ENCODE data around the gene TBC1D17.
"Not testable (repeated sequence)": the region's sequence is repeated elsewhere in the genome, so short reads cannot be mapped to it uniquely, and the experiment has no call there.

TBC1D17 gene

GRCh38 chr19:49924004-49924880 is 46.7 kb downstream of the TBC1D17 start:
- DNase-seq, result no peak

DNA sequence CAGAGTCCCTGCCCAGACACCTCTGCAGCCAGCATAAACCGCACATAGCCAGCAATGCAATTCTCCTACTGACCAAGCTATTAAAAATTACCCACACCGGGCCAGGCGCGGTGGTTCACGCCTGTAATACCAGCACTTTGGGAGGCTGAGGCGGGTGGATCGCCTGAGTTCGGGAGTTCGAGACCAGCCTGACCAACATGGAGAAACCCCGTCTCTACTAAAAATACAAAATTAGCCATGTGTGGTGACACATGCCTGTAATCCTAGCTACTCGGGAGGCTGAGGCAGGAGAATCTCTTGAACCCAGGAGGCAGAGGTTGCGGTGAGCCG is 47.3 kb downstream of the TBC1D17 start:
- not testable (repeated sequence) for DNase-seq

DNA sequence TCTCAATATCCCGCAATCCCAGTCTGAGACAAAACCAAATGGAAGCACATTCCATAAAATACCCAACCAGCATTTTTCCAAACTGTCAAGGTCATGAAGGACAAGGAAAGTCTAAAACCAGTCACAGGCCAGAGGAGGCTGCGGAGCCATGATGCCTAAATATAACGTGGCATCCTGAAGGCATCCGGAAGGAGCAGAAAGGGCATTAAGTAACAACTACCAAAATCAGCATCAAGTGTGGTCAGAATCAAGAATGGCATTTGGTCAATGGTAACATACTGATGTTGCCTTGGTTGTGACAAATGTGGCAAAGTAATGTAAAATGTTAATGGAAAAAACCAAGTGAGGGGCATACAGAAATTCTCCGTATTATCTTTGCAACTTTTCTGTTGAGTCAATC is 48.0 kb downstream of the TBC1D17 start:
- DNase-seq, result no peak

DNA sequence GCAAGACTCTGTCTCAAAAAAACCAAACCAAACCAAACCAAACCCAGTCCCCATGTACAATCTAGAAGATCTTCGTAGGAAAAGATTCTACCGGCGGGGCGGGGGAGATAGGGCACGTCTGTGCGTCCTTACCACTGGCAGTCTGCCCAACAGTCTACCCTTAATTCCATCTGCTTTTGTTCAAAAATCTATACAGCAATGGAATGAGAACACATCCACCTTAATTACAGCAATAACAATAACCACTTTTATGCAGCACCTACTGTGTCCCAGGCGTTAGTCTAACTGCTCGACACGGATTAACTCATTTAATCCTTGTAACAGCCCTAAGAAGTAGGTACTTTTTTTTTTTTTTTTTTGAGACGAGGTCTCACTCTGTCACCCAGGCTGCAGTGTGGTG is 49.0 kb downstream of the TBC1D17 start:
- no peak for DNase-seq

- no peak for DNase-seq
Measured at GRCh38 chr19:49927526-49928264, 50.2 kb downstream of the TBC1D17 start.

DNA sequence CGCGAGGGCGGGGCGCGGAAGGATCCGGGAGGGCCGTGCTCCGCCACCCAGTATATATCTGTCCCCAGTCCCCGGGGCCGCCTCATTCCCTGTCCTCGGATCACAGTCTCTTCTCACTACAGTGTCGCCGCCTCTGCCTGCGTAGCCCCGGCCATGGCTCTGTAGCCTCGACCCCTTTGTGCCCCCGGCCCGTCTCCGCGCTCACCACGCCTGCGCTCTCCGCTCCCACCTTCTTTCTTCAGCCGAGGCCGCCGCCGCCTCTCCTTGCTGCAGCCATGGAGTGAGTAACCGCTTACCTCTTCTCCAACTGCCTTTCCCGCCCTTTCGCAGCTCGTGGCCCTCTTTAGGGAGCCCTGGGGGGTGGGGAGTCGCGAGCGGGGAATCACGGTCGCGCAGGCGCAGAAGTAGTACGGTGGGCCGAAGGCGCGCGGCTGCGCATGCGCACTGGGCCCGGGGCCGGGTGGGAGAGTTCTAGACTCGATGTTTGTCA is 51.7 kb downstream of the TBC1D17 start, which contains the start of the genes ATF5 and NUP62:
ATF5 (plus strand) TSS at position 85 of the 490 bp plus-strand sequence. CDS start 1,646 bp downstream, outside the sequence.
NUP62 (minus strand) TSS at position 384 of the 490 bp plus-strand sequence. CDS start 19,697 bp downstream, outside the sequence.
- DNase-seq, result peak; percentile 90

DNA sequence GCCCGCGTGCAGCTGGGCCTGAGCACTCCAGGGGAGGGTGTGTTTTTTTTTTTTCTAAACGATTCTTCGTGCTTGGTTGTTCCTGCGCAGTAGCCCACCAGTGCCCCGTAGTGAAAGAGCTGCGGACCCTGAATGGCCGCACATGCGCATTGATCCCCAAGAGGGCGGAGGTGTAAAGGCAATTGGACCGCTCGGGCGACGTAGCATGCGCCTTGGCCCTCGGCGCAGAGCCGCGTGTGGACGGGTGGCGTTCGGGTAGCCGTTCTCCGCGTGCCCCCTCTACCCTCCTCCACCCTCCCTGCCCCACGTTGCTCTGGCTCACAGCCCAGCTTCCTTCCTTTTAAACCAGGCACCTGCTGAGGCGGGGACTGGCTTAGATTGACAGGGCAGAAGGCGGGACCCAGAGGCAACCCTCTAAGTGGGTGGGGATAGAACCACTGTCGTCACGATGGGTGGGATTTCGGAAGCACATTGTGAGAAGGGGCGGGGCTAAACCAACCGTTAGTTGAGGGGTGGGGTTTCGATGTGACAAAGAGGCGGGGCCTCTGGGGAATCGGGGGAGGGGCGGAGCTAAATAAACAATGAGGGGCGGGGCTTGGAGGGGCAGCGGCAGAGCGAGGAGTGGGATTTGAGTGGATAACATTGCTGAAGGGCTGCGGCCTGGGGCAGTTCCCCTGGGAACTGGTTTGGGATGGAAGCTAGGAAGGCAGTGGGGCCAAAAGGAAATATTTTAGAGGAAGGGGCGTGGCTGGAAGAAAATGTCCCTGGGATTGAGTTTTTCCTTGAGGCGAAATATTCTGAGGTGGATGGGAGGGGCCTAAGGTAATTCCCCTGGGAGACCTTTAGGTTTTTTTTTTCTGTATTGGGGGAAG is 52.3 kb downstream of the TBC1D17 start:
- DNase-seq, result peak; percentile 94

DNA sequence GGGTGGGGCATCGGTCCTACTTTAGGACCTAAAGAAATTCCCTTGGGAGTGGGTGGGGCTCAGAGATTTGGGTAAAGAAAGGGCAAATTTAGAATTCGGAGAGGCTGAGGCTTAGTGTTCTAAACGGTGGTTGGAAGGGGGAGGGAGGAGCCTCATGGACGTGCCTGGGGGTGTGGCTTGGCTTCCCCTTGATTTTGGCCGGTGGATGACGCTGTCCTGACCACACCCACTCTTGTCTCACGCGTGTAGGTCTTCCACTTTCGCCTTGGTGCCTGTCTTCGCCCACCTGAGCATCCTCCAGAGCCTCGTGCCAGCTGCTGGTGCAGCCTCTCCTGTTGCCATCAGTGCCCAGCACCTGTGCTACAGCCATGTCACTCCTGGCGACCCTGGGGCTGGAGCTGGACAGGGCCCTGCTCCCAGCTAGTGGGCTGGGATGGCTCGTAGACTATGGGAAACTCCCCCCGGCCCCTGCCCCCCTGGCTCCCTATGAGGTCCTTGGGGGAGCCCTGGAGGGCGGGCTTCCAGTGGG is 53.0 kb downstream of the TBC1D17 start:
- peak; percentile 23 for DNase-seq

- no peak for DNase-seq
Measured at GRCh38 chr19:49931293-49932040, 54.0 kb downstream of the TBC1D17 start.

DNA sequence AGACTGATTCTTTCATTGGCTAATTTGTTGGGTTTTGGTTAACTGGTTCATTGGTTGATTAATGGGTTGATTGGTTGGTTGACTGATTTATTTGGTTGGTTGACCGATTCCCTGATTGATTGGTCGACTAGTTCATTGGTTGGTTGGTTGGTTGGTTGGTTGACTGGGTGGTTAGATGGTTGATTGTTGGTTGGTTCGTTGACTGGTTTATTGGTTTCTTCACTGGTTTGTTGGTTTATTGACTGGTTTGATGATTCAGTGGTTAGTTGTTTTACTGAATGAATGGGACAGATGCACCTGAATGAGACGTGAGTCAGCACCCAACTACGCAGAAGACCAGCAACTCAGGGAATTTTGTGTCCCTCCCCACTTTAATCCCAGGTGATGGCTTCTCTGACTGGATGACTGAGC is 54.5 kb downstream of the TBC1D17 start:
- no peak for DNase-seq

- no peak for DNase-seq
Measured at GRCh38 chr19:49932731-49933131, 55.2 kb downstream of the TBC1D17 start.

DNA sequence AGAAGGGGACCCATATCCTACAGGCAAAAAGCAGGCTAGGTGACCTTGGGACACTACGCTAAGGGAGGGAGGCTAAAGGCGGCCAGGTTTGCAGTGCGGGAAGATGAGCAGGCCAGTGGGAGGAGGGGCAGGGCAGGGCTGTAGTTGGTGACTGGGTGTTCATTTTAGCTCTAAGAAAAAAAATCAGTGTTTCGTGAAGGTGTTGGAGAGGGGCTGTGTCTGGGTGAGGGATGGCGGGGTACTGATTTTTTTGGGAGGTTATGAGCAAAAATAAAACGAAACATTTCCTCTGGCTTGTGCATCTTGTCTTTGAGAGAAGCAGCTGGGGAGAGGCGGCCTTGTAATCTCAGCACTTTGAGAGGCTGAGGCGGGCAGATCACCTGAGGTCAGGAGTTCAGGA is 56.1 kb downstream of the TBC1D17 start:
- DNase-seq, result no peak

DNA sequence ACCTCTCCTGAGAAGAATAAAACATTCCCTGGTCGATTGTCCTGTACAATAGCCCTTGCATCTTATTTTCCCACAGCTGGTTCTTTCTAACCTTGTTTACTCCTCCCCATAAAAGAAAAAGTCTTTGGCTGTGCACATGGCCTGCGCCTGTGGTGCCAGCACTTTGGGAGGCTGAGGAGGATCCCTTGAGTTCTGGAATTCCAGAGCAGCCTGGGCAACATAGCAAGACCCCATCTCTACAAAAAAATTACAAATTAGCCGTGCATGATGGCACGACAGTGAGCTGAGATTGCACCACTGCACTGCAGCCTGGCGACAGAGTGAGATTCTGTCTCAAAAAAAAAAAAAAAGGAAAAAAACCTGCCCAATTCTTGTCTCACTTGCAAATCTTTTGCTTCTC is 59.0 kb downstream of the TBC1D17 start:
- no peak for DNase-seq

DNA sequence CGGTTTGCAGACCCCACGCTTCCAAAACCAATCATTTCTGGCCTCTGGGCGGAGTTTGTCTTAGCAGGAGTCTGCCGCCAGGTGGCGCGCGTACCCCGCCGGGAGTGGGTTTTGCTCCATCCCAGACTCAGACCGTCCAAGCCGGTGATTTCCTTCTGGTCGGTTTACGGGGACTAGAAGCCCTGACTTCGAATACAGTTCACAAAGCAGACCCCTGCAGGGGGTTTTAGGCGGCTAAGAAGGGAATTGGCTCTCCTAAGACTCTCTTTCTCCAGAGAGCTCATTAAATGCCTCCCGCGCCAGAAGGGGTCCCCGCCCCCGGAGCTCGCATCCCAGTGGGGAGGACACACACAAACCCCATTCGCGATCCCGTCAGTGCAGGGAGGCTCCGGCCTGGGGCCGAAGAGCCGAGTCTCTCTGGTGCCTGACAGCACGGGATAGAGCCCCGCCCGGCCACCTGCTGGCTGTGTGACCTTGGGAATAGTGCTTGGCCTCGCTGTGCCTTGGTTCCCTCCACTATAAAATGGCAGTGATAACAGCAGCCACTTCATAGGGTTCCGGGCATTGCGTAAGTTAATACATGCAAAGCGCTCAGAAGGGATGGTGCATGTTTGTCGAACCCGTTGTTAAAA is 60.4 kb downstream of the TBC1D17 start:
- peak; percentile 70 for DNase-seq
